ENCODE data around the gene SLMAP. TPM values are rescaled to one million over a fixed set of nuclear protein-coding genes. Genes with fewer than 3 reads are reported as not detected.

The SLMAP gene
- total and polyA plus RNA-seq, 7 donors = 28.2 to 745 (median 300) TPM

DNA sequence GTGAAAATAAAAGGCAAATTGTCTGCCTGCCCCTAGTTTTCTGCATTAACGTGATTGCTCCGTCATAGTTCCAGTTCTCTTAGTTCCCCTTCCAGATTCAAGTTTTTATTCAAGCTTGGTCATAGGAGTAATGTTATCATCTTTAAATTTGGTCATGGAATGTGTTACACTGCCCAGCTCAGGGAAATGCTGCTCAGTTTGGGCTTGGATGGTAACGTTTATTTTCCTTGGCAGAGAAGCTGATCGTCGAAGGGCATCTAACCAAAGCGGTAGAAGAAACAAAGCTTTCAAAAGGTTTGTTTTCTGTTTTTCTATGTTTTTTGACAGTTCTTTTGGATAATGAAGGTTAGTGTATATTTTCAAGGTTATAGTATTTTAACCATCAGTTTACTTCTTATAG lies 133.7 kb downstream of the SLMAP start:
- peak overlapping the region; percentile 41 to 54 (median 46) for H3K4me3 ChIP-seq
- H3K27ac ChIP-seq = peak overlapping the region; percentile 86 to 93 (median 88)
- 85 to 91% methylated on average over 6 of the region's 6 CpGs for WGBS, 2 donors

DNA sequence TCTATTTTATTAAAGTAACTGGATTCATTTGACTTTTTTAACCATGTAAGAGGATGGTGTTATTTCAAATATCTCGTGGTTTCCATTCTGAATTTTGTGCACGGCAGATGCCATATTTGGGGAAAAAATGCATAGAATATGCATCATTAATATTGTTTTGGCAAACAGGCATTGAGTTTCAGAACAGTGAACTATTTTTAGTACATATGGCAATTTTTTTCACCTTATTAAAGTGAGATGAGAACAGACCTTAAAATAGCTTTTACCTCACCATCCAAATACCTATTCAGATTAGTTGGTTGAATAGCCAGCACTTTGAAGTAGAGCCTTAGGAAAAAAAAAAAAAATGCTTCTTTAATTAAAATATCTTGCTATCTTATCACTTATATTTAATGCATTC lies 134.8 kb downstream of the SLMAP start:
- 74 to 90% methylated on average over 2 of the region's 2 CpGs for WGBS, 2 donors
- H3K27ac ChIP-seq = peak overlapping the region; percentile 86 to 93 (median 88)
- TF ChIP-seq, protein P1, sequence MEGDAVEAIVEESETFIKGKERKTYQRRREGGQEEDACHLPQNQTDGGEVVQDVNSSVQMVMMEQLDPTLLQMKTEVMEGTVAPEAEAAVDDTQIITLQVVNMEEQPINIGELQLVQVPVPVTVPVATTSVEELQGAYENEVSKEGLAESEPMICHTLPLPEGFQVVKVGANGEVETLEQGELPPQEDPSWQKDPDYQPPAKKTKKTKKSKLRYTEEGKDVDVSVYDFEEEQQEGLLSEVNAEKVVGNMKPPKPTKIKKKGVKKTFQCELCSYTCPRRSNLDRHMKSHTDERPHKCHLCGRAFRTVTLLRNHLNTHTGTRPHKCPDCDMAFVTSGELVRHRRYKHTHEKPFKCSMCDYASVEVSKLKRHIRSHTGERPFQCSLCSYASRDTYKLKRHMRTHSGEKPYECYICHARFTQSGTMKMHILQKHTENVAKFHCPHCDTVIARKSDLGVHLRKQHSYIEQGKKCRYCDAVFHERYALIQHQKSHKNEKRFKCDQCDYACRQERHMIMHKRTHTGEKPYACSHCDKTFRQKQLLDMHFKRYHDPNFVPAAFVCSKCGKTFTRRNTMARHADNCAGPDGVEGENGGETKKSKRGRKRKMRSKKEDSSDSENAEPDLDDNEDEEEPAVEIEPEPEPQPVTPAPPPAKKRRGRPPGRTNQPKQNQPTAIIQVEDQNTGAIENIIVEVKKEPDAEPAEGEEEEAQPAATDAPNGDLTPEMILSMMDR (IDR thresholded peaks at IDR 0.05) = no peak
- TF ChIP-seq EP300 (IDR thresholded peaks at IDR 0.05) (peak; percentile 24 to 97 (median 88)), POLR2AphosphoS5 (IDR thresholded peaks at IDR 0.05) (peak; percentile 62 to 82 (median 76)), POLR2A (IDR thresholded peaks at IDR 0.05) (no peak)
- peak overlapping the region; percentile 41 to 54 (median 46) for H3K4me3 ChIP-seq
- no peaks in the 10 kb centered on the region for H3K9me3 ChIP-seq
- intact Hi-C loops (cut with DNase I) = loop anchor here (2.0 to 10.0 kb wide), 2 partner anchors 62 to 164 kb away; no protein-coding TSS in a partner anchor
- H3K36me3 ChIP-seq = peaks cover 0 to 5% (median 0%) of the 10 kb centered on the region in 4 donors
- DNase-seq = no peak
- H3K27me3 ChIP-seq = no peaks in the 10 kb centered on the region
- peaks cover 0 to 30% (median 18%) of the 10 kb centered on the region in 4 donors for H3K4me1 ChIP-seq

More for the DNA sequence above, 133.7 kb downstream of the SLMAP start:
- H3K27me3 ChIP-seq = no peaks in the 10 kb centered on the region
- TF ChIP-seq, protein P1 (IDR thresholded peaks at IDR 0.05) = no peak
- TF ChIP-seq EP300 (IDR thresholded peaks at IDR 0.05) (peak in 3 of 4 donors; percentile 43 to 94 (median 60)), POLR2A (IDR thresholded peaks at IDR 0.05) (peak; percentile 49 to 83), POLR2AphosphoS5 (IDR thresholded peaks at IDR 0.05) (peak; percentile 91 to 95 (median 92))
- peaks cover 0 to 20% (median 9%) of the 10 kb centered on the region in 4 donors for H3K4me1 ChIP-seq
- peak; percentile 77 for DNase-seq
- intact Hi-C loops (cut with DNase I) = loop anchor here (2.0 to 10.0 kb wide), 3 partner anchors 63 to 275 kb away; no protein-coding TSS in a partner anchor
- no peaks in the 10 kb centered on the region for H3K9me3 ChIP-seq
- H3K36me3 ChIP-seq = peaks cover 0 to 5% (median 0%) of the 10 kb centered on the region in 4 donors

DNA sequence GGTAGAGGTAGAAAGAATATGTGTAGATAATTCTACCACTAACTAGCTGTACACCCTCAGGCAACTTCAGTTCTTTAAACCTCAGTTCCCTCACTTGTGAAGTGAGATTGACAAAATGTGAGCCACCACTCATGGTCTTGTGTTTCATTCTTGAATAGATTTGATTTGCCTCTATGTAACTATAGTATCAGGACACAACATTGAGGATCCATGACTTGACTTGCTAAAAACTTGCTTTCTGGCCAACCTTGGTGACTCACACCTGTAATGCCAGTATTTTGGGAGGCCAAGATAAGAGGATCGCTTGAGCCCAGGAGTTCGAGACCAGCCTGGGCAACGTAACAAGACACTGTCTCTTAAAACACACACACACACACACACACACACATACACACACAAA lies 136.3 kb downstream of the SLMAP start:
- intact Hi-C loops (cut with DNase I) = loop anchor here (10.0 kb wide), 1 partner anchor 162 kb away; no protein-coding TSS in a partner anchor
- no peak for DNase-seq
- Histone ChIP-seq H3K4me3 (peak overlapping the region; percentile 41 to 54 (median 46)), H3K36me3 (peaks cover 0 to 13% (median 8%) of the 10 kb centered on the region in 4 donors), H3K4me1 (peaks cover 0 to 45% (median 33%) of the 10 kb centered on the region in 4 donors), H3K9me3 (no peaks in the 10 kb centered on the region), H3K27ac (peak overlapping the region; percentile 86 to 93 (median 88)), H3K27me3 (no peaks in the 10 kb centered on the region)
- TF ChIP-seq EP300 (IDR thresholded peaks at IDR 0.05) (no peak), POLR2AphosphoS5 (IDR thresholded peaks at IDR 0.05) (no peak)
- 94 to 95% methylated on average over 3 of the region's 3 CpGs for WGBS, 2 donors

DNA sequence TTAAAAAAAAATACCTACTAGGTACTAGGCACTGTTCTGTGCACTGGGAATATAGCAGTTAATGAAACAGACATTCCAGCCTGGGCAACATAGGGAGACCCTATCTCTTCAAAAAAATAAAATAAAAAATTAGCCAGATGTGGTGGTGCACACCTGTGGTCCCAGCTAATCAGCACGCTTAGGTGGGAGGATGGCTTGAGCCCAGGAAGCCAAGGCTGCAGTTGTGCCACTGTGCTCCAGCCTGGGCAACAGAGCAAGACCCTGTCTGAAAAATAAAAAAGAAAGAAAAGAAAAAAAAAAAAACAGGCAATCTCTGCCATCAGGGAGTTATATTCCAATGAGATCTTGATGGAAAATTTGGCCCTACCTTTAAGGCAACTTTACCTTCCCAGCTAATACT lies 137.0 kb downstream of the SLMAP start:
- Histone ChIP-seq H3K4me1 (peaks cover 0 to 52% (median 39%) of the 10 kb centered on the region in 4 donors), H3K27me3 (no peaks in the 10 kb centered on the region), H3K4me3 (peak overlapping the region; percentile 1 to 54 (median 46)), H3K36me3 (peaks cover 0 to 18% (median 9%) of the 10 kb centered on the region in 4 donors), H3K9me3 (no peaks in the 10 kb centered on the region), H3K27ac (peak overlapping the region; percentile 86 to 93 (median 88))
- WGBS, 2 donors = 94 to 96% methylated on average over 1 of the region's 1 CpG
- no peak for DNase-seq
- intact Hi-C loops (cut with DNase I) = loop anchor here (10.0 kb wide), 1 partner anchor 162 kb away; no protein-coding TSS in a partner anchor
- TF ChIP-seq EP300 (IDR thresholded peaks at IDR 0.05) (no peak), POLR2AphosphoS5 (IDR thresholded peaks at IDR 0.05) (no peak), POLR2A (IDR thresholded peaks at IDR 0.05) (no peak)
- TF ChIP-seq, protein P1 (IDR thresholded peaks at IDR 0.05) = no peak

DNA sequence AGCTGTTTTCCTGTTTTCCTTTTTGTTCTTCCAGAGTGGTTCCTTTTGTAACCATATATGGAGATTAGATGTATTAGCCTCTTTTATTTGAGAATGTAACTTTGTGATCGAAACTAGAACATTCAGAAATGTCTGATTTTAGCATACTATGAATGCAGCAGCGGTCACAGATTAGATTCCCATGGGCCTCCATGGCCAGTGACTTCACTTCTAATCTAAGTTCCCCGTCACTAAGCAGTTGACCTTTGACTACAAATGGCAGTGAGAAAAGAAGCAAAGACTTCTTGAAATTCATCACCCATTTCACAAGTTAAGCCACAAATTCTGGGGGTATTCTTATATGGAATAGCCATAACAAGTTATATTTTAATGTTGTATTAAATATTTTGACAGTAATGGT lies 137.6 kb downstream of the SLMAP start:
- H3K9me3 ChIP-seq = no peaks in the 10 kb centered on the region
- no peak for TF ChIP-seq EP300 (IDR thresholded peaks at IDR 0.05)
- TF ChIP-seq, protein P1 (IDR thresholded peaks at IDR 0.05) = no peak
- no peak for TF ChIP-seq POLR2AphosphoS5 (IDR thresholded peaks at IDR 0.05)
- TF ChIP-seq POLR2A (IDR thresholded peaks at IDR 0.05) = no peak
- peak overlapping the region; percentile 86 to 93 (median 88) for H3K27ac ChIP-seq
- H3K27me3 ChIP-seq = no peaks in the 10 kb centered on the region
- intact Hi-C loops (cut with DNase I) = loop anchor here (10.0 kb wide), 1 partner anchor 161 kb away; no protein-coding TSS in a partner anchor
- H3K4me1 ChIP-seq = peaks cover 0 to 57% (median 42%) of the 10 kb centered on the region in 4 donors
- peak overlapping the region; percentile 1 to 54 (median 46) for H3K4me3 ChIP-seq
- DNase-seq = no peak
- peaks cover 0 to 23% (median 9%) of the 10 kb centered on the region in 4 donors for H3K36me3 ChIP-seq
- 93 to 95% methylated on average over 3 of the region's 3 CpGs for WGBS, 2 donors

All from sigmoid colon (tissue), 7 donors.